ENCODE measurements around the gene IGSF23. TPM values are rescaled to one million over a fixed set of nuclear protein-coding genes. Genes with fewer than 3 reads are reported as not detected.
A peak's percentile ranks its signal among the peaks of the same experiment; 100 is the strongest.

The IGSF23 gene
- total and polyA plus RNA-seq, 7 donors, result not detected

DNA sequence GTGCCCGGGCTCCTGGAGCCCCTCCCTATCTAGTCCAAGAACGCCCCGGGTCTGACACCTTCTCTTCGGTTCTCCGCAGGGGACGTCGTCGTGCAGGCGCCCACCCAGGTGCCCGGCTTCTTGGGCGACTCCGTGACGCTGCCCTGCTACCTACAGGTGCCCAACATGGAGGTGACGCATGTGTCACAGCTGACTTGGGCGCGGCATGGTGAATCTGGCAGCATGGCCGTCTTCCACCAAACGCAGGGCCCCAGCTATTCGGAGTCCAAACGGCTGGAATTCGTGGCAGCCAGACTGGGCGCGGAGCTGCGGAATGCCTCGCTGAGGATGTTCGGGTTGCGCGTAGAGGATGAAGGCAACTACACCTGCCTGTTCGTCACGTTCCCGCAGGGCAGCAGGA, 33.8 kb downstream of the IGSF23 start:
- H3K4me1 ChIP-seq, result peaks cover 0 to 36% (median 8%) of the 10 kb centered on the region in 4 donors
- no peak overlapping the region for H3K4me3 ChIP-seq
- intact Hi-C loops (cut with DNase I), result no loop called here
- H3K27me3 ChIP-seq, result no peaks in the 10 kb centered on the region
- 89 to 91% methylated on average over 31 of the region's 31 CpGs for WGBS, 2 donors
- H3K9me3 ChIP-seq, result no peaks in the 10 kb centered on the region
- peak overlapping the region in 1 of 4 donors; percentile 9 for H3K27ac ChIP-seq
- TF ChIP-seq, protein P1, sequence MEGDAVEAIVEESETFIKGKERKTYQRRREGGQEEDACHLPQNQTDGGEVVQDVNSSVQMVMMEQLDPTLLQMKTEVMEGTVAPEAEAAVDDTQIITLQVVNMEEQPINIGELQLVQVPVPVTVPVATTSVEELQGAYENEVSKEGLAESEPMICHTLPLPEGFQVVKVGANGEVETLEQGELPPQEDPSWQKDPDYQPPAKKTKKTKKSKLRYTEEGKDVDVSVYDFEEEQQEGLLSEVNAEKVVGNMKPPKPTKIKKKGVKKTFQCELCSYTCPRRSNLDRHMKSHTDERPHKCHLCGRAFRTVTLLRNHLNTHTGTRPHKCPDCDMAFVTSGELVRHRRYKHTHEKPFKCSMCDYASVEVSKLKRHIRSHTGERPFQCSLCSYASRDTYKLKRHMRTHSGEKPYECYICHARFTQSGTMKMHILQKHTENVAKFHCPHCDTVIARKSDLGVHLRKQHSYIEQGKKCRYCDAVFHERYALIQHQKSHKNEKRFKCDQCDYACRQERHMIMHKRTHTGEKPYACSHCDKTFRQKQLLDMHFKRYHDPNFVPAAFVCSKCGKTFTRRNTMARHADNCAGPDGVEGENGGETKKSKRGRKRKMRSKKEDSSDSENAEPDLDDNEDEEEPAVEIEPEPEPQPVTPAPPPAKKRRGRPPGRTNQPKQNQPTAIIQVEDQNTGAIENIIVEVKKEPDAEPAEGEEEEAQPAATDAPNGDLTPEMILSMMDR (IDR thresholded peaks at IDR 0.05), result no peak
- TF ChIP-seq EP300 (IDR thresholded peaks at IDR 0.05) (no peak), POLR2A (IDR thresholded peaks at IDR 0.05) (no peak), POLR2AphosphoS5 (IDR thresholded peaks at IDR 0.05) (no peak)
- DNase-seq, result no peak
- peaks cover 4 to 38% (median 21%) of the 10 kb centered on the region in 4 donors for H3K36me3 ChIP-seq

DNA sequence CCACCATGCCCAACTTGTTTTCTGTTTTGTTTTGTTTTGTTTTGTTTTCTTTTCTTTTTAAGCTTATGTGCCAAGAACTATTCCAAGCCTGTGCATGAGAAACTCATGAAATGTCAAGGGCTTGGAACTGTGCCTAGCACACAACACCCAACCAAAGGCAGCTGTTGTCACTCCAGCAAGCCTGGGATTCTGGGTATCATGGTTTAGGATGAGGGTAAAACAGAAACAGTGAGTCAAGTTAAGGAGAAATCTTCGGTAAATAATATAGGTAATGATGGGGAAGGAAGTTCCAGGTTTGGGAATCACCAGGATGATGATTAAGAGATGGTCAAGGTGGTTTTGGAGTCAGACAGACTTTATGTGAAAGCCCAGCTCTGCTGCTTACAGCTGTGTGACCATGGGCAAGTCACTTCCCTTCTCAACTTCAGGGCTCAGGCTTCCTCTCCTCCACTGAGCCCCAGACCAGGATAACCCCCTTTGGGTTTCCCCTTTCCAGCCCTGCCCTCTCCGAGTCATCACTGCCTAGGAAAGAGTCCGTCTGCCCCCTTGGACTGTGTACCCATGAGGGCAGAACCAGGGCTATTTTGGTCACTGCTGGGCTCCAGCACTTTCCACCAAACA, 35.4 kb downstream of the IGSF23 start:
- Histone ChIP-seq H3K36me3 (peaks cover 4 to 54% (median 25%) of the 10 kb centered on the region in 4 donors), H3K4me3 (no peak overlapping the region), H3K27ac (peak overlapping the region in 2 of 4 donors; percentile 40 to 43), H3K9me3 (no peaks in the 10 kb centered on the region), H3K4me1 (peaks cover 0 to 32% (median 6%) of the 10 kb centered on the region in 4 donors), H3K27me3 (no peaks in the 10 kb centered on the region)
- DNase-seq, result no peak
- intact Hi-C loops (cut with DNase I), result no loop called here
- 68 to 73% methylated on average over 3 of the region's 3 CpGs for WGBS, 2 donors
- TF ChIP-seq EP300 (IDR thresholded peaks at IDR 0.05), result no peak
- TF ChIP-seq, protein P1 (IDR thresholded peaks at IDR 0.05), result no peak
- no peak for TF ChIP-seq POLR2AphosphoS5 (IDR thresholded peaks at IDR 0.05)
- TF ChIP-seq POLR2A (IDR thresholded peaks at IDR 0.05), result no peak

DNA sequence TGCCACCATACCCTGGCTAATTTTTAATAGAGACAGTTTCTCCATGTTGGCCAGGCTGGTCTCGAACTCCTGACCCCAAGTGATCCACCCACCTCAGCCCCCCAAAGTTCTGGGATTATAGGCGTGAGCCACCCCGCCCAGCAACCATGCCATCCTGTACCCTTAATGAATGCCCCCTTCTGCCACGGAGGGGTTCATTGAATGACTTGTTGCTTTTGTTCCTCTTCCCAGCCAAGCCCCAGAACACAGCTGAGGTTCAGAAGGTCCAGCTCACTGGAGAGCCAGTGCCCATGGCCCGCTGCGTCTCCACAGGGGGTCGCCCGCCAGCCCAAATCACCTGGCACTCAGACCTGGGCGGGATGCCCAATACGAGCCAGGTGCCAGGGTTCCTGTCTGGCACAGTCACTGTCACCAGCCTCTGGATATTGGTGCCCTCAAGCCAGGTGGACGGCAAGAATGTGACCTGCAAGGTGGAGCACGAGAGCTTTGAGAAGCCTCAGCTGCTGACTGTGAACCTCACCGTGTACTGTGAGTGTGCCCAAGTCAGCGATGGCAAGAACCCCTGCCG, 36.3 kb downstream of the IGSF23 start:
- Histone ChIP-seq H3K4me3 (no peak overlapping the region), H3K36me3 (peaks cover 4 to 63% (median 26%) of the 10 kb centered on the region in 4 donors), H3K27ac (no peak overlapping the region), H3K27me3 (no peaks in the 10 kb centered on the region), H3K9me3 (no peaks in the 10 kb centered on the region), H3K4me1 (peaks cover 0 to 26% (median 6%) of the 10 kb centered on the region in 4 donors)
- intact Hi-C loops (cut with DNase I), result no loop called here
- no peak for DNase-seq
- 87 to 93% methylated on average over 15 of the region's 15 CpGs for WGBS, 2 donors
- TF ChIP-seq EP300 (IDR thresholded peaks at IDR 0.05) (no peak), POLR2A (IDR thresholded peaks at IDR 0.05) (no peak), POLR2AphosphoS5 (IDR thresholded peaks at IDR 0.05) (no peak)
- TF ChIP-seq, protein P1 (IDR thresholded peaks at IDR 0.05), result no peak

DNA sequence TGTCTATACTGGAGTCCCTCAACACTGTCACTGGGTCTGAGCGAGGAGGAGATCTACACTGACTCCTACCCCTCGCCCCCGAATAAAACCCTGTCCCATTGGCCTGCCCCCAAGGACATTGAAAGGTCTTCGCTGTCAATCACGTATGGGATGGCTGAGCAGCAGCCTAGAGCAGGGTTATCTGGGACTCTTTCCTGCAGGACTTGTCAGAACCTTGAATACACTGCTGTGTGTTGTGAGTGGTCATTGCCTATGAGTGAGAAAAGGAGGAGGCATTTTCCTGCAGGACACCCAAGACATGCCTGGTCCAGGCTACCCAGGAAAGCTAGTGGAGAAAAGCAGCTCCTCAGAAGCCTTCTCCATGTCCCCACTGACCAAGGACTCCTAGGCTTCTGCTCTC, 40.0 kb downstream of the IGSF23 start:
- Histone ChIP-seq H3K9me3 (no peaks in the 10 kb centered on the region), H3K27ac (no peak overlapping the region), H3K27me3 (no peaks in the 10 kb centered on the region), H3K36me3 (peaks cover 4 to 83% (median 29%) of the 10 kb centered on the region in 4 donors), H3K4me1 (peaks cover 0 to 10% (median 3%) of the 10 kb centered on the region in 4 donors), H3K4me3 (no peak overlapping the region)
- DNase-seq, result no peak
- TF ChIP-seq POLR2A (IDR thresholded peaks at IDR 0.05) (no peak), POLR2AphosphoS5 (IDR thresholded peaks at IDR 0.05) (no peak), EP300 (IDR thresholded peaks at IDR 0.05) (no peak)
- TF ChIP-seq, protein P1 (IDR thresholded peaks at IDR 0.05), result no peak
- 92 to 96% methylated on average over 5 of the region's 5 CpGs for WGBS, 2 donors
- intact Hi-C loops (cut with DNase I), result no loop called here

Data from sigmoid colon (tissue), 7 donors.